ENCODE results near the gene C20orf173.

DNA sequence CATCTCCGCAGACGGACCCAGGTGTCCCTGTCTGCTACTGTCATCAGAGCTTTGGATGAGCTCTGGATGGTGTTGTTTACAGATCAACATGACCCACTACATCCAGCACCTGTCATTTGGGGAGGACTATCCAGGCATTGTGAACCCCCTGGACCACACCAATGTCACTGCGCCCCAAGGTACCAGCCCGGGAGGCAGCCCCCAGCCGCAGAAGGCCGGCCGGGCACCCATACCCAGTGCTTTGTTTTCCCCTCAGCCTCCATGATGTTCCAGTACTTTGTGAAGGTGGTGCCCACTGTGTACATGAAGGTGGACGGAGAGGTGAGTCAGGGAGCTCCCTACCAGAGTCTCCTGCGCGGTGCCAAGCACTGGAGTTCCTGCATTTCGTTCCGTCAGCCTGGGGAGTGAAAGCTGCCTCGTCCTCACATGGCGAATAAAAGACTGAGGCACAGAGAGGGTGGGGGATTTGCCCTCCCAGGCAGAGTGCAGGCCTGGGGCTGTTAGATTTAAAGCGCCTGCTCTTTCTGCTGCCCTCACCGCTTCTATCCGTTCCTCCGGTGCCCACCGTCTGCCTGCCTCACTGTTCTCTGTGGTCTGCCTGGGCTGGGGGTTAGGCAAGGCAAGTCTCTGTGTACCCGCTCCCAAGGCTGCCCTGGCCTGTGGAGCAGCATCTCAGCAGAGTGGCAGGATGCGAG is 26.6 kb upstream of the C20orf173 start:
- no peak for TF ChIP-seq EP300 (IDR thresholded peaks at IDR 0.05)
- TF ChIP-seq POLR2A (IDR thresholded peaks at IDR 0.05) = no peak
- TF ChIP-seq, protein P1, sequence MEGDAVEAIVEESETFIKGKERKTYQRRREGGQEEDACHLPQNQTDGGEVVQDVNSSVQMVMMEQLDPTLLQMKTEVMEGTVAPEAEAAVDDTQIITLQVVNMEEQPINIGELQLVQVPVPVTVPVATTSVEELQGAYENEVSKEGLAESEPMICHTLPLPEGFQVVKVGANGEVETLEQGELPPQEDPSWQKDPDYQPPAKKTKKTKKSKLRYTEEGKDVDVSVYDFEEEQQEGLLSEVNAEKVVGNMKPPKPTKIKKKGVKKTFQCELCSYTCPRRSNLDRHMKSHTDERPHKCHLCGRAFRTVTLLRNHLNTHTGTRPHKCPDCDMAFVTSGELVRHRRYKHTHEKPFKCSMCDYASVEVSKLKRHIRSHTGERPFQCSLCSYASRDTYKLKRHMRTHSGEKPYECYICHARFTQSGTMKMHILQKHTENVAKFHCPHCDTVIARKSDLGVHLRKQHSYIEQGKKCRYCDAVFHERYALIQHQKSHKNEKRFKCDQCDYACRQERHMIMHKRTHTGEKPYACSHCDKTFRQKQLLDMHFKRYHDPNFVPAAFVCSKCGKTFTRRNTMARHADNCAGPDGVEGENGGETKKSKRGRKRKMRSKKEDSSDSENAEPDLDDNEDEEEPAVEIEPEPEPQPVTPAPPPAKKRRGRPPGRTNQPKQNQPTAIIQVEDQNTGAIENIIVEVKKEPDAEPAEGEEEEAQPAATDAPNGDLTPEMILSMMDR (IDR thresholded peaks at IDR 0.05) = no peak
